H9 (cell line): ENCODE measurements around the gene NPAS1. TPM values are rescaled to one million over a fixed set of nuclear protein-coding genes. Genes with fewer than 3 reads are reported as not detected.

Source experiments
- DNase-seq: peaks from one replicate; pipeline ENCODE4 v3.0.0-alpha.2; 2017
- H2AFZ ChIP-seq: one replicate; pipeline ENCODE4 v1.6.1; 2013; ENCODE audit warnings: mild to moderate bottlenecking, low read length, control low read depth, moderate library complexity
- H2AK5ac ChIP-seq: 2 replicates; pipeline ENCODE4 v1.6.1; 2013; ENCODE audit warnings: low read length, control low read depth, mixed read lengths; ENCODE audit not compliant: insufficient read length
- H2BK120ac ChIP-seq: one replicate; pipeline ENCODE4 v1.6.1; 2013; ENCODE audit warnings: low read depth, mild to moderate bottlenecking, low read length, control low read depth, inconsistent platforms; ENCODE audit not compliant: poor library complexity, severe bottlenecking
- H2BK12ac ChIP-seq: 2 replicates; pipeline ENCODE4 v1.6.1; 2013; ENCODE audit warnings: low read length, control low read depth, mixed read lengths, low read depth; ENCODE audit not compliant: insufficient read length
- H2BK15ac ChIP-seq: 2 replicates; pipeline ENCODE4 v1.6.1; 2013; ENCODE audit warnings: low read depth, low read length, control low read depth
- H2BK20ac ChIP-seq: one replicate; pipeline ENCODE4 v1.6.1; 2013; ENCODE audit warnings: low read depth, mild to moderate bottlenecking, low read length, control low read depth, inconsistent platforms; ENCODE audit not compliant: poor library complexity, severe bottlenecking
- H2BK5ac ChIP-seq: 2 replicates; pipeline ENCODE4 v1.6.1; 2013; ENCODE audit warnings: low read length, control low read depth, mixed read lengths; ENCODE audit not compliant: insufficient read length
- H3K14ac ChIP-seq: 2 replicates; pipeline ENCODE4 v1.6.1; 2013; ENCODE audit warnings: low read length, control low read depth; ENCODE audit not compliant: insufficient read depth
- H3K18ac ChIP-seq: 2 replicates; pipeline ENCODE4 v1.6.1; 2013; ENCODE audit warnings: low read depth, mild to moderate bottlenecking, mixed read lengths, low read length, control low read depth; ENCODE audit not compliant: insufficient read length
- H3K23ac ChIP-seq: 2 replicates; pipeline ENCODE4 v1.6.1; 2013; ENCODE audit warnings: low read length, control low read depth, mixed read lengths, low read depth; ENCODE audit not compliant: insufficient read length
- H3K23me2 ChIP-seq: 2 replicates; pipeline ENCODE4 v1.6.1; 2013; ENCODE audit warnings: low read depth, mild to moderate bottlenecking, mixed read lengths, low read length, control low read depth; ENCODE audit not compliant: insufficient read length, poor library complexity, severe bottlenecking
- H3K27ac ChIP-seq: 2 replicates; pipeline ENCODE4 v1.5.1; 2013; ENCODE audit warnings: low read length, control low read depth, mixed read lengths, low read depth; ENCODE audit not compliant: insufficient read length
- H3K27me3 ChIP-seq: 2 replicates; pipeline ENCODE4 v1.6.1; 2013; ENCODE audit warnings: low read length, control low read depth, inconsistent platforms; ENCODE audit not compliant: insufficient read depth
- H3K4ac ChIP-seq: 2 replicates; pipeline ENCODE4 v1.6.1; 2013; ENCODE audit warnings: low read depth, mild to moderate bottlenecking, control low read depth, inconsistent platforms, low read length, moderate library complexity
- H3K4me1 ChIP-seq: 2 replicates; pipeline ENCODE4 v1.6.1; 2013; ENCODE audit warnings: low read length, control low read depth, inconsistent platforms; ENCODE audit not compliant: insufficient read depth
- H3K4me2 ChIP-seq: 2 replicates; pipeline ENCODE4 v1.6.1; 2013; ENCODE audit warnings: low read length, control low read depth, mixed read lengths; ENCODE audit not compliant: insufficient read length, insufficient read depth
- H3K56ac ChIP-seq: 2 replicates; pipeline ENCODE4 v1.6.1; 2013; ENCODE audit warnings: low read depth, mild to moderate bottlenecking, mixed read lengths, low read length, control low read depth; ENCODE audit not compliant: insufficient read length
- H3K79me1 ChIP-seq: 2 replicates; pipeline ENCODE4 v1.6.1; 2013; ENCODE audit warnings: low read depth, mild to moderate bottlenecking, moderate library complexity, low read length, control low read depth, inconsistent platforms; ENCODE audit not compliant: insufficient read depth, poor library complexity, severe bottlenecking
- H3K79me2 ChIP-seq: 2 replicates; pipeline ENCODE4 v1.6.1; 2013; ENCODE audit warnings: low read length, control low read depth, inconsistent platforms; ENCODE audit not compliant: insufficient read depth
- H3K9ac ChIP-seq: 2 replicates; pipeline ENCODE4 v1.6.1; 2013; ENCODE audit warnings: low read length, control low read depth, mixed read lengths; ENCODE audit not compliant: insufficient read length; ENCODE audit errors: extremely low read depth
- H3K9me3 ChIP-seq: one replicate; pipeline ENCODE4 v1.6.1; 2013; ENCODE audit warnings: low read depth, low read length, inconsistent platforms; ENCODE audit not compliant: control insufficient read depth
- H3T11ph ChIP-seq: one replicate; pipeline ENCODE4 v1.6.1; 2013; ENCODE audit warnings: mild to moderate bottlenecking, low read length, control low read depth, inconsistent platforms
- H4K20me1 ChIP-seq: one replicate; pipeline ENCODE4 v1.6.1; 2013; ENCODE audit not compliant: control insufficient read depth, insufficient read length, insufficient read depth
- H4K5ac ChIP-seq: 2 replicates; pipeline ENCODE4 v1.6.1; 2013; ENCODE audit warnings: low read depth, mild to moderate bottlenecking, mixed read lengths, low read length, control low read depth; ENCODE audit not compliant: insufficient read length
- H4K8ac ChIP-seq: replicated peaks from 2 replicates; pipeline ENCODE4 v1.6.1; 2013; ENCODE audit warnings: low read length, control low read depth, mixed read lengths, low read depth; ENCODE audit not compliant: insufficient read length
- H4K91ac ChIP-seq: 2 replicates; pipeline ENCODE4 v1.6.1; 2013; ENCODE audit warnings: low read depth, mild to moderate bottlenecking, moderate library complexity, mixed read lengths, low read length, control low read depth; ENCODE audit not compliant: insufficient read length
- H3K27ac Mint-ChIP-seq, 3 experiments: 2 replicates in 2 of 3; 3 replicates in 1 of 3; pipeline ENCODE4 v1.8.0; 2020 to 2021; ENCODE audit warnings: mixed read lengths in 3 of 3, mild to moderate bottlenecking in 1 of 3, moderate library complexity in 1 of 3
- H3K27me3 Mint-ChIP-seq: 2 replicates; pipeline ENCODE4 v1.8.0; 2021; ENCODE audit warnings: low read depth, mild to moderate bottlenecking, moderate library complexity, mixed read lengths
- H3K36me3 Mint-ChIP-seq, 3 experiments: 2 replicates in 2 of 3; 3 replicates in 1 of 3; pipeline ENCODE4 v1.8.0; 2020 to 2021; ENCODE audit warnings: low read depth in 3 of 3, mixed read lengths in 3 of 3; ENCODE audit not compliant: insufficient read depth in 1 of 3
- H3K4me1 Mint-ChIP-seq, 2 experiments: 2 replicates each; pipeline ENCODE4 v1.8.0; 2020; ENCODE audit warnings: mixed read lengths in 2 of 2
- H3K4me3 Mint-ChIP-seq, 2 experiments: 2 replicates in 1 of 2; 3 replicates in 1 of 2; pipeline ENCODE4 v1.8.0; 2020 to 2021; ENCODE audit warnings: mild to moderate bottlenecking in 2 of 2, mixed read lengths in 2 of 2, moderate library complexity in 1 of 2
- H3K9me3 Mint-ChIP-seq, 2 experiments: 2 replicates in 1 of 2; 3 replicates in 1 of 2; pipeline ENCODE4 v1.8.0; 2020; ENCODE audit warnings: mild to moderate bottlenecking in 2 of 2, mixed read lengths in 2 of 2, moderate library complexity in 1 of 2
- CTCF ChIP-seq: fragments of 200-600 bp; sonication (generic); conservative IDR thresholded peaks from 3 replicates; pipeline ENCODE4 v1.8.0; 2021; ENCODE audit warnings: antibody characterized with exemption, mild to moderate bottlenecking
- WGBS: extraction: QIAGEN DNeasy Blood & Tissue Kit; methylation state at CpG from one replicate; pipeline ENCODE4 v1.1.7; 2013; ENCODE audit warnings: missing lambda C conversion rate, low lambda C conversion rate, mixed read lengths; ENCODE audit not compliant: insufficient read length; ENCODE audit errors: extremely low coverage; 5-methylcytosine and 5-hydroxymethylcytosine counted together
- total RNA-seq: library from RNA; stranded (reverse); gene quantifications from 2 replicates; pipeline ENCODE4 v1.2.1, GENCODE V29; 2021

Gene NPAS1
- total RNA-seq, 1 experiment from 2014 or later, result 17.8 TPM

- Histone ChIP-seq H3K9me3 (no peaks in the 10 kb centered on the region), H3K4me1 (0 out of 2 replicates have a peak, but pooled peaks cover 2% of the 10 kb centered on the region), H2BK12ac (no peak overlapping the region), H4K8ac (no peak overlapping the region), H4K20me1 (no peaks in the 10 kb centered on the region), H2BK20ac (no peak overlapping the region), H3K4ac (no peak overlapping the region), H3K23me2 (peaks cover 18% of the 10 kb centered on the region), H2BK15ac (no peak overlapping the region), H2BK5ac (no peak overlapping the region), H3K79me2 (no peaks in the 10 kb centered on the region), H3K4me2 (peak overlapping the region; percentile 32), H4K91ac (no peak overlapping the region), H3K27me3 (peaks cover 39% of the 10 kb centered on the region), H3K56ac (no peak overlapping the region), H3K9ac (no peak overlapping the region), H3K18ac (no peak overlapping the region), H2AFZ (no peak overlapping the region), H2AK5ac (no peak overlapping the region), H3K23ac (no peak overlapping the region), H3K79me1 (no peaks in the 10 kb centered on the region), H3K27ac (no peak overlapping the region), H3T11ph (no peak overlapping the region), H3K14ac (no peak overlapping the region), H4K5ac (no peak overlapping the region), H2BK120ac (no peak overlapping the region)
- Mint-ChIP-seq H3K27ac (no peak overlapping the region), H3K27me3 (peaks cover 76% of the 10 kb centered on the region), H3K4me1 (peaks cover 11 to 17% of the 10 kb centered on the region in 2 experiments), H3K36me3 (no peaks in the 10 kb centered on the region; a peak in 2 of 7 replicates), H3K4me3 (peak overlapping the region; percentile 57 to 80), H3K9me3 (no peaks in the 10 kb centered on the region)
- no CpG with 5 or more reads among the region's 62 CpGs for WGBS
- TF ChIP-seq CTCF, result no peak
- DNase-seq, result no peak
Measured at GRCh38 chr19:47020132-47020805, 632 bp downstream of the NPAS1 start.
